ENCODE measurements around the gene BUB1B.
"Not testable (repeated sequence)": the region's sequence is repeated elsewhere in the genome, so short reads cannot be mapped to it uniquely, and the experiment has no call there.

BUB1B gene

GRCh38 chr15:40160689-40161688, at the start of gene BUB1B:
BUB1B (plus strand) TSS chr15:40161069; CDS start chr15:40161221, 152 bp downstream.
- Mint-ChIP-seq H3K36me3 (ENCODE audit: low read depth) (peaks cover 20% of the 10 kb centered on the region), H3K27me3 (no peaks in the 10 kb centered on the region), H3K27ac (no peak within 1 kb of the TSS), H3K4me1 (peaks cover 11% of the 10 kb centered on the region), H3K9me3 (no peaks in the 10 kb centered on the region), H3K4me3 (no peak within 1 kb of the TSS)
- ATAC-seq (peak; percentile 97), DNase-seq (peak; percentile 94)

GRCh38 chr15:40111888-40112287, 49.0 kb upstream of the BUB1B start:
- ATAC-seq = no peak
- Mint-ChIP-seq H3K27ac (no peak overlapping the region), H3K27me3 (peaks cover 11% of the 10 kb centered on the region), H3K36me3 (ENCODE audit: low read depth) (no peaks in the 10 kb centered on the region), H3K4me1 (peaks cover 30% of the 10 kb centered on the region), H3K9me3 (no peaks in the 10 kb centered on the region), H3K4me3 (no peak overlapping the region)
- DNase-seq = no peak

- DNase-seq (no peak), ATAC-seq (no peak)
- Mint-ChIP-seq H3K36me3 (ENCODE audit: low read depth) (no peaks in the 10 kb centered on the region), H3K9me3 (no peaks in the 10 kb centered on the region), H3K4me3 (no peak overlapping the region), H3K27me3 (peaks cover 11% of the 10 kb centered on the region), H3K4me1 (peaks cover 23% of the 10 kb centered on the region), H3K27ac (no peak overlapping the region)
These were observed 48.1 kb upstream of the BUB1B start for GRCh38 chr15:40112789-40113188.

GRCh38 chr15:40114218-40114617, 46.7 kb upstream of the BUB1B start:
- Mint-ChIP-seq H3K4me3 (no peak overlapping the region), H3K4me1 (peaks cover 15% of the 10 kb centered on the region), H3K36me3 (ENCODE audit: low read depth) (no peaks in the 10 kb centered on the region), H3K27me3 (peaks cover 11% of the 10 kb centered on the region), H3K27ac (no peak overlapping the region), H3K9me3 (no peaks in the 10 kb centered on the region)
- no peak for ATAC-seq
- no peak for DNase-seq

- not testable (repeated sequence) for H3K36me3 Mint-ChIP-seq (ENCODE audit: low read depth); H3K9me3 Mint-ChIP-seq; H3K27me3 Mint-ChIP-seq; H3K4me3 Mint-ChIP-seq; DNase-seq; ATAC-seq
- Mint-ChIP-seq H3K4me1 (peaks cover 15% of the 10 kb centered on the region), H3K27ac (peak overlapping the region; percentile 76)
These were observed 45.8 kb upstream of the BUB1B start for GRCh38 chr15:40115106-40115505.

GRCh38 chr15:40115670-40116093, 45.2 kb upstream of the BUB1B start:
- peak overlapping the region; percentile 50 for H3K4me3 Mint-ChIP-seq

GRCh38 chr15:40118473-40118872, 42.4 kb upstream of the BUB1B start:
- DNase-seq = no peak
- H3K4me1 Mint-ChIP-seq = peaks cover 15% of the 10 kb centered on the region
- no peak overlapping the region for H3K4me3 Mint-ChIP-seq
- ATAC-seq = no peak
- H3K27ac Mint-ChIP-seq = no peak overlapping the region
- no peaks in the 10 kb centered on the region for H3K9me3 Mint-ChIP-seq
- H3K27me3 Mint-ChIP-seq = no peaks in the 10 kb centered on the region
- no peaks in the 10 kb centered on the region for H3K36me3 Mint-ChIP-seq (ENCODE audit: low read depth)

More at GRCh38 chr15:40115670-40116093, 45.2 kb upstream of the BUB1B start:
- Mint-ChIP-seq H3K36me3 (ENCODE audit: low read depth) (no peaks in the 10 kb centered on the region), H3K9me3 (no peaks in the 10 kb centered on the region), H3K4me1 (peaks cover 15% of the 10 kb centered on the region), H3K27me3 (peaks cover 7% of the 10 kb centered on the region), H3K27ac (peak overlapping the region; percentile 76)
- DNase-seq (peak; percentile 55), ATAC-seq (peak; percentile 90)

- DNase-seq = no peak
- H3K9me3 Mint-ChIP-seq = no peaks in the 10 kb centered on the region
- ATAC-seq = no peak
- no peaks in the 10 kb centered on the region for H3K27me3 Mint-ChIP-seq
- H3K4me3 Mint-ChIP-seq = no peak overlapping the region
- H3K36me3 Mint-ChIP-seq (ENCODE audit: low read depth) = no peaks in the 10 kb centered on the region
- no peaks in the 10 kb centered on the region for H3K4me1 Mint-ChIP-seq
- H3K27ac Mint-ChIP-seq = no peak overlapping the region
These were observed 38.8 kb upstream of the BUB1B start for GRCh38 chr15:40121911-40122638.

- not testable (repeated sequence) for H3K36me3 Mint-ChIP-seq (ENCODE audit: low read depth); ATAC-seq; H3K27me3 Mint-ChIP-seq; H3K4me1 Mint-ChIP-seq; H3K4me3 Mint-ChIP-seq; H3K9me3 Mint-ChIP-seq; DNase-seq; H3K27ac Mint-ChIP-seq
These were observed 37.9 kb upstream of the BUB1B start for GRCh38 chr15:40122989-40123388.

- not testable (repeated sequence) for H3K27me3 Mint-ChIP-seq; H3K4me3 Mint-ChIP-seq; ATAC-seq; DNase-seq; H3K4me1 Mint-ChIP-seq; H3K27ac Mint-ChIP-seq; H3K9me3 Mint-ChIP-seq; H3K36me3 Mint-ChIP-seq (ENCODE audit: low read depth)
These were observed 37.0 kb upstream of the BUB1B start for GRCh38 chr15:40123863-40124262.

- not testable (repeated sequence) for DNase-seq
These were observed 36.5 kb upstream of the BUB1B start for GRCh38 chr15:40124333-40124732.

GRCh38 chr15:40124807-40125285, 36.0 kb upstream of the BUB1B start:
- H3K36me3 Mint-ChIP-seq (ENCODE audit: low read depth); DNase-seq; H3K9me3 Mint-ChIP-seq: not testable (repeated sequence)

More at GRCh38 chr15:40124333-40124732, 36.5 kb upstream of the BUB1B start:
- not testable (repeated sequence) for H3K4me1 Mint-ChIP-seq; H3K27me3 Mint-ChIP-seq; ATAC-seq; H3K4me3 Mint-ChIP-seq; H3K36me3 Mint-ChIP-seq (ENCODE audit: low read depth); H3K27ac Mint-ChIP-seq; H3K9me3 Mint-ChIP-seq

GRCh38 chr15:40125950-40126349, 34.9 kb upstream of the BUB1B start:
- H3K36me3 Mint-ChIP-seq (ENCODE audit: low read depth) = no peaks in the 10 kb centered on the region
- H3K27ac Mint-ChIP-seq = no peak overlapping the region
- no peaks in the 10 kb centered on the region for H3K9me3 Mint-ChIP-seq
- H3K4me3 Mint-ChIP-seq = no peak overlapping the region
- ATAC-seq (no peak), DNase-seq (no peak)
- no peaks in the 10 kb centered on the region for H3K4me1 Mint-ChIP-seq
- H3K27me3 Mint-ChIP-seq = no peaks in the 10 kb centered on the region

More at GRCh38 chr15:40124807-40125285, 36.0 kb upstream of the BUB1B start:
- H3K27me3 Mint-ChIP-seq, H3K27ac Mint-ChIP-seq, H3K4me1 Mint-ChIP-seq, H3K4me3 Mint-ChIP-seq, ATAC-seq: not testable (repeated sequence)

GRCh38 chr15:40128766-40129660, 31.9 kb upstream of the BUB1B start:
- DNase-seq (no peak), ATAC-seq (no peak)
- no peaks in the 10 kb centered on the region for H3K27me3 Mint-ChIP-seq
- no peaks in the 10 kb centered on the region for H3K9me3 Mint-ChIP-seq
- no peak overlapping the region for H3K27ac Mint-ChIP-seq
- no peaks in the 10 kb centered on the region for H3K36me3 Mint-ChIP-seq (ENCODE audit: low read depth)
- no peak overlapping the region for H3K4me3 Mint-ChIP-seq
- H3K4me1 Mint-ChIP-seq = no peaks in the 10 kb centered on the region

Data from activated naive CD8-positive, alpha-beta T cell treated with anti-CD3 and anti-CD28 coated beads, Interleukin-2, amount 50 U/mL, for 24 hours (primary cell).